Fibroblast of lung (primary cell): Measurements from ENCODE around the gene DAB1. TPM values are rescaled to one million over a fixed set of nuclear protein-coding genes. Genes with fewer than 3 reads are reported as not detected.
A peak's percentile ranks its signal among the peaks of the same experiment; 100 is the strongest.

ENCODE experiments used
- DNase-seq, 2 donors: peaks; one replicate each; pipeline versions ENCODE4 v3.0.0 to v3.0.0-alpha.2; 2010; ENCODE audit warnings: low read depth in 2 of 2
- H2AFZ ChIP-seq: 2 replicates; pipeline ENCODE4 v1.5.1; 2012; ENCODE audit warnings: low read length, control low read depth, inconsistent platforms
- H3K27ac ChIP-seq: 2 replicates; pipeline ENCODE4 v1.5.1; 2011; ENCODE audit warnings: low read length, control low read depth; ENCODE audit not compliant: insufficient read depth
- H3K27me3 ChIP-seq: 2 replicates; pipeline ENCODE4 v1.5.1; 2011; ENCODE audit warnings: mild to moderate bottlenecking, low read length; ENCODE audit not compliant: control insufficient read depth, insufficient read depth
- H3K36me3 ChIP-seq: 2 replicates; pipeline ENCODE4 v1.5.1; 2011; ENCODE audit warnings: low read length; ENCODE audit not compliant: control insufficient read depth, insufficient read depth
- H3K4me1 ChIP-seq: 2 replicates; pipeline ENCODE4 v1.5.1; 2011; ENCODE audit warnings: low read length; ENCODE audit not compliant: control insufficient read depth, insufficient read depth; ENCODE audit errors: extremely low read depth
- H3K4me2 ChIP-seq: 2 replicates; pipeline ENCODE4 v1.5.1; 2011; ENCODE audit warnings: low read length, control low read depth; ENCODE audit not compliant: insufficient read depth; ENCODE audit errors: extremely low read depth
- H3K4me3 ChIP-seq, 4 experiments: fragments of 200-600 bp in 1 of 4; sonication (generic) in 1 of 4; replicated peaks in 1 of 4; 2 replicates each; pipeline ENCODE4 v1.5.1; 2011 to 2016; ENCODE audit warnings: low read length in 4 of 4, low read depth in 3 of 4, mild to moderate bottlenecking in 3 of 4, control low read depth in 2 of 4, inconsistent platforms in 1 of 4, mixed read lengths in 1 of 4; ENCODE audit not compliant: insufficient read depth in 1 of 4; ENCODE audit errors: control extremely low read depth in 1 of 4
- H3K79me2 ChIP-seq: 2 replicates; pipeline ENCODE4 v1.5.1; 2012; ENCODE audit warnings: mild to moderate bottlenecking, low read length, inconsistent platforms; ENCODE audit not compliant: control insufficient read depth, insufficient read depth
- H3K9ac ChIP-seq: 2 replicates; pipeline ENCODE4 v1.5.1; 2011; ENCODE audit warnings: mild to moderate bottlenecking, low read length, control low read depth; ENCODE audit not compliant: insufficient read depth
- H3K9me3 ChIP-seq: 2 replicates; pipeline ENCODE4 v1.5.1; 2012; ENCODE audit warnings: low read depth, low read length; ENCODE audit not compliant: control insufficient read depth, insufficient read depth
- H4K20me1 ChIP-seq: 2 replicates; pipeline ENCODE4 v1.5.1; 2011; ENCODE audit warnings: low read length; ENCODE audit not compliant: control insufficient read depth, insufficient read depth; ENCODE audit errors: extremely low read depth
- EZH2 ChIP-seq: IDR thresholded peaks from 2 replicates; pipeline ENCODE4 v1.5.1; 2012; ENCODE audit warnings: low read length, control low read depth, mild to moderate bottlenecking; ENCODE audit errors: missing control alignments
- polyA minus RNA-seq: library from RNA; depleted of rRNA, polyadenylated mRNA; stranded (reverse); fragments of >200 nt; gene quantifications from 2 replicates; pipeline ENCODE4 v1.2.3, GENCODE V29; 2011; ENCODE audit warnings: low replicate concordance
- polyA plus RNA-seq, 2 donors: library from polyadenylated mRNA; depleted of rRNA in 1 of 2; stranded (reverse) in 1 of 2; unstranded in 1 of 2; fragments of >200 nt; gene quantifications; 2 replicates each; pipeline ENCODE4 v1.2.1, GENCODE V29; 2011 to 2012; ENCODE audit warnings: missing spikeins in 1 of 2
- total RNA-seq: library from RNA; depleted of rRNA; stranded (reverse); fragments of >200 nt; gene quantifications from 2 replicates; pipeline ENCODE4 v1.2.1, GENCODE V29; 2014
- TF ChIP-seq, protein P1 (sequence below), 2 donors: IDR thresholded peaks in 1 of 2; conservative IDR thresholded peaks in 1 of 2; 1 replicate in 1 of 2; 2 replicates in 1 of 2; pipeline ENCODE4 v1.5.1; 2011 to 2012; ENCODE audit warnings: low read length in 2 of 2, control low read depth in 1 of 2, inconsistent platforms in 1 of 2, low read depth in 1 of 2, mild to moderate bottlenecking in 1 of 2

The DAB1 gene
- total RNA-seq, result 0.17 and 0.26 TPM in 2 replicates
- 1.0 and 2.0 TPM in 2 replicates for polyA plus RNA-seq
- 0.97 and 2.3 TPM in 2 replicates for polyA plus RNA-seq (2012)
- 2.2 TPM in 1 of 2 replicates, not detected in the other for polyA minus RNA-seq

DNA sequence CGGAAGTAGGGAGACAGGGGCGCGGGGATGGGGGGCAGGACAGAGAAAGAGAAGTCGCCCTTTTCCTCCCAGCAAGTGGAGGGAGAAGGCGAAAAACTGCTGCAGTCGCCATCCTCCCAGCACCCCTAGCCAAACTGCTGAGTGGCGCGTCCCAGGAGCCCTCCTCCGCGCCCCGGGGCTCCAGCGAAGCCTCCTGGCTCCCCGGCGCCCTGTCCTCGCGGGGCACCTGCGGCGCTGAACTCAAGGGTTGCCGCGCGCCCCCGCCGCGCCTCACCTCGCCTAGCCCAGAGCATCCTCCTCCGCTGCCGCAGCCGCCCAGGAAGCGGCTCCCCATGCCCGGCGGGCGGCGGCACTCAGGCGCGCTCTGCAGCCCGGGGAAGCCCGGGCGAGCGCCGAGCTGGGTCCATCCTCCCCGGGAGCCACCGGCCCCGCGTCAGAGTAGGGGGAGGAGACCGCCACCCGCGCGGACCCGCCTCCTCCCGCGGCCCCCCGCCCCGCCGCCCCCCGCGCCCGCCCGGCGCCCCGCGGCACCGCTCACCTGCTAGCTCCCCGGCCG is at the start of gene DAB1:
Gene DAB1 (minus strand): TSS at position 405 of the 556 bp plus-strand sequence. CDS start 133,030 bp downstream, outside the sequence.
- no peak for TF ChIP-seq EZH2
- TF ChIP-seq, protein P1, sequence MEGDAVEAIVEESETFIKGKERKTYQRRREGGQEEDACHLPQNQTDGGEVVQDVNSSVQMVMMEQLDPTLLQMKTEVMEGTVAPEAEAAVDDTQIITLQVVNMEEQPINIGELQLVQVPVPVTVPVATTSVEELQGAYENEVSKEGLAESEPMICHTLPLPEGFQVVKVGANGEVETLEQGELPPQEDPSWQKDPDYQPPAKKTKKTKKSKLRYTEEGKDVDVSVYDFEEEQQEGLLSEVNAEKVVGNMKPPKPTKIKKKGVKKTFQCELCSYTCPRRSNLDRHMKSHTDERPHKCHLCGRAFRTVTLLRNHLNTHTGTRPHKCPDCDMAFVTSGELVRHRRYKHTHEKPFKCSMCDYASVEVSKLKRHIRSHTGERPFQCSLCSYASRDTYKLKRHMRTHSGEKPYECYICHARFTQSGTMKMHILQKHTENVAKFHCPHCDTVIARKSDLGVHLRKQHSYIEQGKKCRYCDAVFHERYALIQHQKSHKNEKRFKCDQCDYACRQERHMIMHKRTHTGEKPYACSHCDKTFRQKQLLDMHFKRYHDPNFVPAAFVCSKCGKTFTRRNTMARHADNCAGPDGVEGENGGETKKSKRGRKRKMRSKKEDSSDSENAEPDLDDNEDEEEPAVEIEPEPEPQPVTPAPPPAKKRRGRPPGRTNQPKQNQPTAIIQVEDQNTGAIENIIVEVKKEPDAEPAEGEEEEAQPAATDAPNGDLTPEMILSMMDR (conservative IDR thresholded peaks at IDR 0.05 in 1 of 2, IDR thresholded peaks at IDR 0.05 in 1 of 2; ENCODE audit: low read depth in 1 of 2, low read length in 2 of 2), result no peak
- Histone ChIP-seq H3K4me3 (peak within 1 kb of the TSS; percentile 43 to 57 (median 44)), H3K4me1 (no peaks in the 10 kb centered on the region), H3K79me2 (no peaks in the 10 kb centered on the region), H3K4me2 (peak within 1 kb of the TSS; percentile 95), H4K20me1 (no peaks in the 10 kb centered on the region), H3K9ac (no peak within 1 kb of the TSS), H2AFZ (peak within 1 kb of the TSS; percentile 79), H3K27me3 (peaks cover 17% of the 10 kb centered on the region), H3K27ac (no peak within 1 kb of the TSS), H3K36me3 (no peaks in the 10 kb centered on the region), H3K9me3 (no peaks in the 10 kb centered on the region)
- DNase-seq, result peak; percentile 18 to 37

DNA sequence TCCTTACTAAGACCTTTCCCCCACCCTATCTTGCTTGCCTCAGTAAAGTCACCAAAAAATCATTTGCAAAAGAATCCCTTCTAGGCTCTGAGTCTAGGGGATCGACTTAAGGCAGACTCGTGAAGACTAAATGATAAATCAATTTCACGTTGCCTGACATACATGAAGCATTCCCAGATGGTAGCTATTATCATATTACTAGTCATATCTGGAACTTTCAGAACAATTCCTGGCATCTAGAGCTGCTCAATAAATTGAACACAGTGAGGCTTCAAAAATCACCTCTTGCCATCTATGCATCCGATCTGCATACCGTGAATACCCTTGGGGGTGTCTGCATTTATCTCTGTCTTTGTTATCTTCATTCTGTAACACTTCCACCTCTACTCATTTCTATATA is 49.6 kb upstream of the DAB1 start:
- no peak for TF ChIP-seq EZH2
- TF ChIP-seq, protein P1 (conservative IDR thresholded peaks at IDR 0.05 in 1 of 2, IDR thresholded peaks at IDR 0.05 in 1 of 2; ENCODE audit: low read depth in 1 of 2, low read length in 2 of 2), result no peak
- DNase-seq, result no peak
- Histone ChIP-seq H3K4me2 (no peak overlapping the region), H2AFZ (no peak overlapping the region), H3K4me1 (peaks cover 10% of the 10 kb centered on the region), H3K9me3 (no peaks in the 10 kb centered on the region), H3K27ac (no peak overlapping the region), H3K9ac (no peak overlapping the region), H4K20me1 (no peaks in the 10 kb centered on the region), H3K79me2 (no peaks in the 10 kb centered on the region), H3K27me3 (no peaks in the 10 kb centered on the region), H3K36me3 (no peaks in the 10 kb centered on the region), H3K4me3 (no peak overlapping the region)

DNA sequence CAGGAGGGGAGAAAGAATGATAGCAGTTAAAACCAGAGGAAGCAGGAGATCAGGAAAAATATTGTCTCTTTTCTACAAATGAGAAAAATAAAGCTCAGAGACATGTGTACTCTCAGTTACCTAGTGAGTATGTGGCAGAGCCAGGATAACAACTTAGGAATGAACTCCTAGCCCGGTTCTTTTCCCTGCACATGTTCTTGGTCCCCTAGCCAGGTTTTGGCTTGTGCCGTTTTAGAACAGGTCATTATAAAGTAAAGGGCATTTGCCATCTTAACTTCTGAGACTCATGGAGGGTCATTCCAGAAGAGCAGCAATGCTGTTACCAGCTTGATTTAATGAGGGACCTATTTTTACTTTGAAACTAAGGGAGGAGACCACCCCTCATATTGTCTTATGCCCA is 48.1 kb upstream of the DAB1 start:
- Histone ChIP-seq H3K36me3 (no peaks in the 10 kb centered on the region), H3K27me3 (no peaks in the 10 kb centered on the region), H3K9ac (no peak overlapping the region), H2AFZ (no peak overlapping the region), H4K20me1 (no peaks in the 10 kb centered on the region), H3K27ac (no peak overlapping the region), H3K4me3 (no peak overlapping the region), H3K4me1 (peaks cover 10% of the 10 kb centered on the region), H3K79me2 (no peaks in the 10 kb centered on the region), H3K4me2 (no peak overlapping the region), H3K9me3 (no peaks in the 10 kb centered on the region)
- TF ChIP-seq, protein P1 (conservative IDR thresholded peaks at IDR 0.05 in 1 of 2, IDR thresholded peaks at IDR 0.05 in 1 of 2; ENCODE audit: low read depth in 1 of 2, low read length in 2 of 2), result no peak
- no peak for TF ChIP-seq EZH2
- DNase-seq, result no peak
